SK-N-SH (cell line): ENCODE data around the gene WHRN. TPM values are rescaled to one million over a fixed set of nuclear protein-coding genes. Genes with fewer than 3 reads are reported as not detected.

Experiments
- CTCF ChIA-PET: fragments of 300-600, 350-600 bp; formaldehyde crosslinking; extraction: SDS; loops from one replicate; lab custom pipeline; 2021; lab: Yijun Ruan, JAX
- POLR2A ChIA-PET: fragments of 350-600 bp; sonication (Branson Sonifier 250); formaldehyde crosslinking; extraction: SDS; loops from one replicate; lab custom pipeline; 2020; ENCODE audit warnings: antibody characterized with exemption, inconsistent platforms; lab: Yijun Ruan, JAX
- DNase-seq: peaks from one replicate; pipeline ENCODE4 v3.0.0; 2012
- H2AFZ ChIP-seq: fragments of 200-600 bp; sonication (generic); 2 replicates; pipeline ENCODE4 v1.8.1; 2016; ENCODE audit warnings: antibody characterized with exemption, mild to moderate bottlenecking, low read depth
- H3F3A ChIP-seq: fragments of 200-600 bp; sonication (generic); replicated peaks from 2 replicates; pipeline ENCODE3; 2016; ENCODE audit warnings: antibody characterized with exemption, mild to moderate bottlenecking; ENCODE audit not compliant: insufficient read depth
- H3K27ac ChIP-seq, 2 experiments: fragments of 200-500 bp in 1 of 2; fragments of 200-600 bp in 1 of 2; sonication (Bioruptor generic) in 1 of 2; sonication (generic), shearing (Covaris generic) in 1 of 2; 2 replicates each; pipeline versions ENCODE4 v1.5.1 to v1.6.1; 2014 to 2016; ENCODE audit warnings: low read depth in 2 of 2, inconsistent platforms in 1 of 2, low read length in 1 of 2, mild to moderate bottlenecking in 1 of 2, mixed read lengths in 1 of 2
- H3K27me3 ChIP-seq: fragments of 200-600 bp; sonication (generic), shearing (Covaris generic); 2 replicates; pipeline ENCODE4 v1.6.1; 2016; ENCODE audit warnings: mixed run types; ENCODE audit not compliant: insufficient read depth
- H3K36me3 ChIP-seq, 2 experiments: fragments of 200-500 bp in 1 of 2; fragments of 200-600 bp in 1 of 2; sonication (Bioruptor generic) in 1 of 2; sonication (generic) in 1 of 2; replicated peaks in 1 of 2; 2 replicates each; pipeline versions ENCODE3 to v1.5.1; 2014 to 2016; ENCODE audit warnings: low read length in 1 of 2, mild to moderate bottlenecking in 1 of 2; ENCODE audit not compliant: insufficient read depth in 2 of 2, control insufficient read depth in 1 of 2
- H3K4me1 ChIP-seq, 2 experiments: fragments of 200-500 bp in 1 of 2; fragments of 200-600 bp in 1 of 2; sonication (Bioruptor generic) in 1 of 2; sonication (generic), shearing (Covaris generic) in 1 of 2; 2 replicates each; pipeline versions ENCODE4 v1.5.1 to v1.6.1; 2014 to 2016; ENCODE audit warnings: low read depth in 1 of 2, low read length in 1 of 2, mixed run types in 1 of 2; ENCODE audit not compliant: insufficient read depth in 2 of 2, control insufficient read depth in 1 of 2
- H3K4me2 ChIP-seq: fragments of 200-600 bp; sonication (generic), shearing (Covaris generic); 2 replicates; pipeline ENCODE4 v1.6.1; 2017; ENCODE audit warnings: mixed run types
- H3K4me3 ChIP-seq, 2 experiments: fragments of 200-500 bp in 1 of 2; fragments of 200-600 bp in 1 of 2; sonication (Bioruptor generic) in 1 of 2; sonication (generic), shearing (Covaris generic) in 1 of 2; 2 replicates each; pipeline versions ENCODE4 v1.5.1 to v1.8.1; 2014 to 2016; ENCODE audit warnings: low read depth in 2 of 2, inconsistent platforms in 1 of 2, low read length in 1 of 2, mild to moderate bottlenecking in 1 of 2, mixed read lengths in 1 of 2, moderate library complexity in 1 of 2
- H3K79me2 ChIP-seq: fragments of 200-600 bp; sonication (generic); 2 replicates; pipeline ENCODE4 v1.8.1; 2017; ENCODE audit warnings: mild to moderate bottlenecking; ENCODE audit not compliant: insufficient read depth
- H3K9ac ChIP-seq: fragments of 200-600 bp; sonication (generic); 2 replicates; pipeline ENCODE4 v1.6.1; 2017; ENCODE audit warnings: mixed run types
- H3K9me2 ChIP-seq: fragments of 200-600 bp; sonication (generic); 2 replicates; pipeline ENCODE4 v1.6.1; 2017; ENCODE audit warnings: mixed run types
- H3K9me3 ChIP-seq: fragments of 200-600 bp; sonication (generic); 2 replicates; pipeline ENCODE4 v1.6.1; 2017; ENCODE audit warnings: mixed run types, mild to moderate bottlenecking, moderate library complexity
- H4K20me1 ChIP-seq: fragments of 200-600 bp; sonication (generic); 2 replicates; pipeline ENCODE4 v1.6.1; 2017; ENCODE audit warnings: mild to moderate bottlenecking, mixed run types; ENCODE audit not compliant: insufficient read depth
- EP300 ChIP-seq, 2 experiments: IDR thresholded peaks; 2 replicates each; pipeline versions ENCODE4 v1.4.0 to v1.6.1; 2012; ENCODE audit warnings: borderline replicate concordance in 1 of 2, low read depth in 1 of 2, low read length in 1 of 2
- EZH2phosphoT487 ChIP-seq: fragments of 200-600 bp; sonication (generic); IDR thresholded peaks from 2 replicates; pipeline ENCODE4 v1.6.1; 2017; ENCODE audit warnings: low read depth, mixed run types, mild to moderate bottlenecking, antibody characterized with exemption, moderate library complexity, borderline replicate concordance
- FOXJ3 ChIP-seq: sonication (generic); formaldehyde crosslinking; IDR thresholded peaks from 2 replicates; pipeline ENCODE4 v1.5.1; 2020; ENCODE audit warnings: mild to moderate bottlenecking, missing genetic modification reagents
- JUND ChIP-seq: IDR thresholded peaks from 2 replicates; pipeline ENCODE4 v1.4.0; 2012
- NRF1 ChIP-seq: IDR thresholded peaks from 2 replicates; pipeline ENCODE4 v1.6.1; 2012; ENCODE audit warnings: low read depth, mild to moderate bottlenecking, low read length
- RAD21 ChIP-seq: IDR thresholded peaks from 2 replicates; pipeline ENCODE4 v1.6.1; 2012; ENCODE audit warnings: mild to moderate bottlenecking, low read length
- RXRA ChIP-seq: IDR thresholded peaks from 2 replicates; pipeline ENCODE4 v1.4.0; 2012; ENCODE audit warnings: low read depth, mild to moderate bottlenecking, borderline replicate concordance
- TEAD4 ChIP-seq: IDR thresholded peaks from 2 replicates; pipeline ENCODE4 v1.4.0; 2012; ENCODE audit warnings: mild to moderate bottlenecking, borderline replicate concordance; ENCODE audit not compliant: insufficient read depth
- YY1 ChIP-seq: IDR thresholded peaks from 2 replicates; pipeline ENCODE4 v1.4.0; 2012; ENCODE audit warnings: low read depth, mild to moderate bottlenecking
- WGBS: methylation state at CpG from one replicate; pipeline ENCODE4 v1.1.6; 2017; ENCODE audit warnings: low lambda C conversion rate; 5-methylcytosine and 5-hydroxymethylcytosine counted together
- polyA plus RNA-seq, 3 experiments: library from polyadenylated mRNA; depleted of rRNA; stranded (reverse); fragments of >200 nt; gene quantifications; 2 replicates each; pipeline ENCODE4 v1.2.3, GENCODE V29; 2012
- TF ChIP-seq, protein P1 (sequence below): IDR thresholded peaks from 2 replicates; pipeline ENCODE4 v1.6.1; 2012; ENCODE audit warnings: mild to moderate bottlenecking, low read depth, low read length, moderate library complexity
- TF ChIP-seq, protein P2 (sequence below): IDR thresholded peaks from 2 replicates; pipeline ENCODE4; 2012
- TF ChIP-seq, protein P3 (sequence below): fragments of 150-350 bp; IDR thresholded peaks from 2 replicates; pipeline ENCODE4 v1.6.1; 2017; ENCODE audit warnings: antibody characterized with exemption, low read length, low read depth, borderline replicate concordance

WHRN gene
- polyA plus RNA-seq, 1 of the 3 experiments (the other 2 are of a cell fraction): 4.6 TPM

DNA sequence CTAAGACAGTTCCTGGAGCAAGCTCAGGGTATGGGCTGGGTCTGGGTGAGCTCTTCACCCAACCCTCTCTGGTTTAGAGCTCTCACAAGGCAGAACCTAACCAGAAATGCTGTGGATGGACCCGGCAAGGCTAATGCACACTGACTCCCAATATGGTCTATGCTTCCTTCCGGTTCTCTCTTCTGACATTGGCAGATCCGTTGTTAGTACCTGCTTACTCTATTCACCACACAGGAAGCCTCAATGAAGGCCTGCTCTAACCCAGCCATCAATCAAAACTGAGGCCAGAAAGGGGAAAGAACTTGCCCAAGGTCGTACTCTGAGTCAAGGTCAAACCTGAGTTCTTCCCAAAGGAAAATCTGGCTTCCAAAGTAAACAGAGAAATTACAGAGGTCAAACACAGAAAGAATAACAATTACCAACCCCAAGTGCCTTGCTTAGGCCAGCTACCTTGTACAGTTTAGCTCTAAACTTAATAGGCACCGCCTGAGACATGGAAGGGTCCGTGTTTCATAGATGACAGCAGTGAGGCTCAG is 71.5 kb downstream of the WHRN start:
- H2AFZ ChIP-seq: no peak overlapping the region

More for the DNA sequence above, 71.5 kb downstream of the WHRN start:
- Histone ChIP-seq H3K4me2 (no peak overlapping the region), H3K36me3 (no peaks in the 10 kb centered on the region), H3K27ac (no peak overlapping the region), H3K4me3 (no peak overlapping the region), H3K9me3 (no peaks in the 10 kb centered on the region), H4K20me1 (no peaks in the 10 kb centered on the region), H3K4me1 (no peaks in the 10 kb centered on the region), H3K9me2 (no peaks in the 10 kb centered on the region), H3F3A (no peaks in the 10 kb centered on the region), H3K9ac (no peak overlapping the region), H3K79me2 (no peaks in the 10 kb centered on the region)
- DNase-seq: no peak
- POLR2A ChIA-PET: no interaction called here
- CTCF ChIA-PET: interaction anchor here (0.9 to 6.2 kb wide), 9 partner anchors 15 to 305 kb away, joined by 3 to 72 read pairs (median 4); no protein-coding TSS in a partner anchor
- WGBS: 53% methylated on average over 6 of the region's 6 CpGs
- TF ChIP-seq NRF1 (no peak), JUND (no peak), RAD21 (no peak), FOXJ3 (CRISPR knock-in tag) (no peak), TEAD4 (no peak), EZH2phosphoT487 (no peak), EP300 (IDR thresholded peaks at IDR 0.05; ENCODE audit: borderline replicate concordance in 1 of 2, low read depth in 1 of 2, low read length in 1 of 2) (no peak), YY1 (no peak), RXRA (no peak)
- TF ChIP-seq, protein P1, sequence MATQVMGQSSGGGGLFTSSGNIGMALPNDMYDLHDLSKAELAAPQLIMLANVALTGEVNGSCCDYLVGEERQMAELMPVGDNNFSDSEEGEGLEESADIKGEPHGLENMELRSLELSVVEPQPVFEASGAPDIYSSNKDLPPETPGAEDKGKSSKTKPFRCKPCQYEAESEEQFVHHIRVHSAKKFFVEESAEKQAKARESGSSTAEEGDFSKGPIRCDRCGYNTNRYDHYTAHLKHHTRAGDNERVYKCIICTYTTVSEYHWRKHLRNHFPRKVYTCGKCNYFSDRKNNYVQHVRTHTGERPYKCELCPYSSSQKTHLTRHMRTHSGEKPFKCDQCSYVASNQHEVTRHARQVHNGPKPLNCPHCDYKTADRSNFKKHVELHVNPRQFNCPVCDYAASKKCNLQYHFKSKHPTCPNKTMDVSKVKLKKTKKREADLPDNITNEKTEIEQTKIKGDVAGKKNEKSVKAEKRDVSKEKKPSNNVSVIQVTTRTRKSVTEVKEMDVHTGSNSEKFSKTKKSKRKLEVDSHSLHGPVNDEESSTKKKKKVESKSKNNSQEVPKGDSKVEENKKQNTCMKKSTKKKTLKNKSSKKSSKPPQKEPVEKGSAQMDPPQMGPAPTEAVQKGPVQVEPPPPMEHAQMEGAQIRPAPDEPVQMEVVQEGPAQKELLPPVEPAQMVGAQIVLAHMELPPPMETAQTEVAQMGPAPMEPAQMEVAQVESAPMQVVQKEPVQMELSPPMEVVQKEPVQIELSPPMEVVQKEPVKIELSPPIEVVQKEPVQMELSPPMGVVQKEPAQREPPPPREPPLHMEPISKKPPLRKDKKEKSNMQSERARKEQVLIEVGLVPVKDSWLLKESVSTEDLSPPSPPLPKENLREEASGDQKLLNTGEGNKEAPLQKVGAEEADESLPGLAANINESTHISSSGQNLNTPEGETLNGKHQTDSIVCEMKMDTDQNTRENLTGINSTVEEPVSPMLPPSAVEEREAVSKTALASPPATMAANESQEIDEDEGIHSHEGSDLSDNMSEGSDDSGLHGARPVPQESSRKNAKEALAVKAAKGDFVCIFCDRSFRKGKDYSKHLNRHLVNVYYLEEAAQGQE: no peak
- TF ChIP-seq, protein P2, sequence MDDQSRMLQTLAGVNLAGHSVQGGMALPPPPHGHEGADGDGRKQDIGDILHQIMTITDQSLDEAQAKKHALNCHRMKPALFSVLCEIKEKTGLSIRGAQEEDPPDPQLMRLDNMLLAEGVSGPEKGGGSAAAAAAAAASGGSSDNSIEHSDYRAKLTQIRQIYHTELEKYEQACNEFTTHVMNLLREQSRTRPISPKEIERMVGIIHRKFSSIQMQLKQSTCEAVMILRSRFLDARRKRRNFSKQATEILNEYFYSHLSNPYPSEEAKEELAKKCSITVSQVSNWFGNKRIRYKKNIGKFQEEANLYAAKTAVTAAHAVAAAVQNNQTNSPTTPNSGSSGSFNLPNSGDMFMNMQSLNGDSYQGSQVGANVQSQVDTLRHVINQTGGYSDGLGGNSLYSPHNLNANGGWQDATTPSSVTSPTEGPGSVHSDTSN: no peak
- TF ChIP-seq, protein P3, sequence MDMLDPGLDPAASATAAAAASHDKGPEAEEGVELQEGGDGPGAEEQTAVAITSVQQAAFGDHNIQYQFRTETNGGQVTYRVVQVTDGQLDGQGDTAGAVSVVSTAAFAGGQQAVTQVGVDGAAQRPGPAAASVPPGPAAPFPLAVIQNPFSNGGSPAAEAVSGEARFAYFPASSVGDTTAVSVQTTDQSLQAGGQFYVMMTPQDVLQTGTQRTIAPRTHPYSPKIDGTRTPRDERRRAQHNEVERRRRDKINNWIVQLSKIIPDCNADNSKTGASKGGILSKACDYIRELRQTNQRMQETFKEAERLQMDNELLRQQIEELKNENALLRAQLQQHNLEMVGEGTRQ: no peak
- TF ChIP-seq, all 33 proteins: peak for 0
- H3K27me3 ChIP-seq: no peaks in the 10 kb centered on the region; the same call in 1 of the 2 replicates
